Measurements from ENCODE around the gene TGFBR2.

Gene TGFBR2

GRCh38 chr3:30606301-30607031 is at the start of gene TGFBR2:
TGFBR2 (plus strand) TSS chr3:30606601; CDS start chr3:30606884, 283 bp downstream.
- DNase-seq (ENCODE audit: low read depth), result peak; percentile 60
- peak within 1 kb of the TSS; percentile 49 for H3K4me3 ChIP-seq (ENCODE audit: low read depth, low read length)
- TF ChIP-seq CTCF (IDR thresholded peaks at IDR 0.05; ENCODE audit: insufficient read depth, low read depth, low read length, missing control alignments), result peak; percentile 8

- H3K4me3 ChIP-seq (ENCODE audit: low read depth, low read length), result no peak overlapping the region
- no peak for DNase-seq (ENCODE audit: low read depth)
- TF ChIP-seq CTCF (IDR thresholded peaks at IDR 0.05; ENCODE audit: insufficient read depth, low read depth, low read length, missing control alignments), result no peak
These were observed 48.6 kb upstream of the TGFBR2 start for GRCh38 chr3:30557746-30558303.

- no peak overlapping the region for H3K4me3 ChIP-seq (ENCODE audit: low read depth, low read length)
- DNase-seq (ENCODE audit: low read depth), result no peak
- TF ChIP-seq CTCF (IDR thresholded peaks at IDR 0.05; ENCODE audit: insufficient read depth, low read depth, low read length, missing control alignments), result no peak
These were observed 42.4 kb upstream of the TGFBR2 start for GRCh38 chr3:30563956-30564355.

- DNase-seq (ENCODE audit: low read depth), result no peak
- no peak for TF ChIP-seq CTCF (IDR thresholded peaks at IDR 0.05; ENCODE audit: insufficient read depth, low read depth, low read length, missing control alignments)
- H3K4me3 ChIP-seq (ENCODE audit: low read depth, low read length), result no peak overlapping the region
These were observed 39.2 kb upstream of the TGFBR2 start for GRCh38 chr3:30567139-30567753.

GRCh38 chr3:30576946-30577345 is 29.5 kb upstream of the TGFBR2 start:
- no peak overlapping the region for H3K4me3 ChIP-seq (ENCODE audit: low read depth, low read length)
- DNase-seq (ENCODE audit: low read depth), result no peak
- TF ChIP-seq CTCF (IDR thresholded peaks at IDR 0.05; ENCODE audit: insufficient read depth, low read depth, low read length, missing control alignments), result no peak

- no peak for TF ChIP-seq CTCF (IDR thresholded peaks at IDR 0.05; ENCODE audit: insufficient read depth, low read depth, low read length, missing control alignments)
- H3K4me3 ChIP-seq (ENCODE audit: low read depth, low read length), result no peak overlapping the region
- peak; percentile 45 for DNase-seq (ENCODE audit: low read depth)
These were observed 28.6 kb upstream of the TGFBR2 start for GRCh38 chr3:30577788-30578187.

All from GM12865 (cell line).